IMR-90 (cell line): ENCODE data around the gene RIN1. TPM values are rescaled to one million over a fixed set of nuclear protein-coding genes. Genes with fewer than 3 reads are reported as not detected.

Experiments
- polyA plus RNA-seq, 3 experiments: library from polyadenylated mRNA; depleted of rRNA; stranded (reverse); fragments of >200 nt; gene quantifications; 2 replicates each; pipeline ENCODE4 v1.2.3, GENCODE V29; 2012; ENCODE audit warnings: low replicate concordance in 1 of 3
- total RNA-seq: library from RNA; depleted of rRNA; stranded (reverse); fragments of >200 nt; gene quantifications from 2 replicates; pipeline ENCODE4 v1.2.3, GENCODE V29; 2012
- TF ChIP-seq, protein P1 (sequence below): fragments of 150-350 bp; IDR thresholded peaks from 2 replicates; pipeline ENCODE4 v1.6.1; 2016; ENCODE audit warnings: low read depth, mild to moderate bottlenecking, low read length, moderate library complexity, borderline replicate concordance

Gene RIN1
- total and polyA plus RNA-seq, 2 of the 4 experiments (the other 2 are of a cell fraction), result 9.9 to 20.8 TPM

DNA sequence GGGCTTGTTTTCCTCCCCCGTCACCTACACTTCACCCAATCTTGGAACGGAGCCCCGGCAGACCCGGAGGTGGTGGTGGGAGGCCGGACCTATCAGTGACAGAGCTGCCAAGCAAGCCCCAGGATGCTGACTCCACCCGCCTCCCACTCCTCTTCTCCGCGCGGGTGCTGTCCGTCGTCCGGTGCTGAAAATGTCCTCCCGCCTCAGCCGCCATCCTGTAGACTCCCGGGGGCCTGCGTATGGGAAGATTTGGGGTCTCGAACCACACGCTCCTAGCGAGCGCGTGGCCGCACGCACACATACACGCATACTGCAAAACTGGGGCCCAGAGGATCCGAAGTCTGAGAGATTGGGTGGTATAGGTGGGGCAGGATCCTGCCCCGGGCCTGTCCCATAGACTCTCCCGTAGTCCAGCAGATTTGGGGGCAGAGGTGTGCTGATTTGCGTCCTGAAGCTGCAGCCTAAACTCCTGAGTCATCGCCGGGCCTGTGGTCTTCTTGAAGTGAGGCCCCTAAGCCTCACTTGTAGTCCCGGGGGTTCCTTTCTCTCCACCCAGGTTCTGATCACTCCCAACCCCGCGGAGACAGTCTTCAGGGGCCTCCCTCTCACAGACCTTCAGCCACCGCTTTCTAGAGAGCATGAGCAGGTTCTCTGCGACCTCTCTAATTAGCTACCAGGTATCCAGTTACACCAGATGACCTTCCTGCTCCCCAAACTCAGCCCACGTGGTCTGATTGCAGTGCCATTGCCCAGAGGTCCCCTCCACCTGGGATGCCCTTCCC is 46.5 kb downstream of the RIN1 start (continued):
- TF ChIP-seq, protein P1, sequence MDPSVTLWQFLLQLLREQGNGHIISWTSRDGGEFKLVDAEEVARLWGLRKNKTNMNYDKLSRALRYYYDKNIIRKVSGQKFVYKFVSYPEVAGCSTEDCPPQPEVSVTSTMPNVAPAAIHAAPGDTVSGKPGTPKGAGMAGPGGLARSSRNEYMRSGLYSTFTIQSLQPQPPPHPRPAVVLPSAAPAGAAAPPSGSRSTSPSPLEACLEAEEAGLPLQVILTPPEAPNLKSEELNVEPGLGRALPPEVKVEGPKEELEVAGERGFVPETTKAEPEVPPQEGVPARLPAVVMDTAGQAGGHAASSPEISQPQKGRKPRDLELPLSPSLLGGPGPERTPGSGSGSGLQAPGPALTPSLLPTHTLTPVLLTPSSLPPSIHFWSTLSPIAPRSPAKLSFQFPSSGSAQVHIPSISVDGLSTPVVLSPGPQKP, result no peak
